IMR-90 (cell line): ENCODE data around the gene CAPN7. TPM values are rescaled to one million over a fixed set of nuclear protein-coding genes. Genes with fewer than 3 reads are reported as not detected.

Source experiments
- ATAC-seq: fragments of 200-7000 bp; cut with Tn5 transposase; 2 replicates; pipeline ENCODE4 v1.9.1; 2020; ENCODE audit warnings: low read depth, mild to moderate bottlenecking, moderate library complexity
- BruUV-seq: library from RNA; stranded (reverse); fragments of 400-500 nt; replicated peaks from 2 replicates; lab custom pipeline; 2021; lab: Mats Ljungman, UMichigan
- CTCF ChIA-PET: fragments of 300-600 bp; formaldehyde crosslinking; extraction: SDS; loops from one replicate; lab custom pipeline; 2021; ENCODE audit warnings: antibody characterized with exemption; lab: Yijun Ruan, JAX
- POLR2A ChIA-PET: fragments of 300-600 bp; sonication (Branson Sonifier 250); formaldehyde crosslinking; loops from one replicate; lab custom pipeline; 2022; ENCODE audit warnings: antibody characterized with exemption; ENCODE audit not compliant: unreplicated experiment; lab: Charles Lee
- DNase-seq: peaks from one replicate; pipeline ENCODE4 v3.0.0; 2013
- H2AFZ ChIP-seq: replicated peaks from 2 replicates; pipeline ENCODE3; 2013; ENCODE audit warnings: low read length, mild to moderate bottlenecking; ENCODE audit not compliant: poor library complexity
- H2AK5ac ChIP-seq: 2 replicates; pipeline ENCODE4 v1.6.1; 2013; ENCODE audit warnings: low read depth, low read length, inconsistent platforms
- H2AK9ac ChIP-seq: replicated peaks from 2 replicates; pipeline ENCODE3; 2013; ENCODE audit warnings: mild to moderate bottlenecking, low read depth, low read length, moderate library complexity; ENCODE audit not compliant: poor library complexity
- H2BK120ac ChIP-seq: 2 replicates; pipeline ENCODE4 v1.6.1; 2013; ENCODE audit warnings: low read depth, low read length, inconsistent platforms
- H2BK15ac ChIP-seq: 3 replicates; pipeline ENCODE4 v1.6.1; 2013; ENCODE audit warnings: low read depth, low read length, inconsistent platforms
- H2BK20ac ChIP-seq: 2 replicates; pipeline ENCODE4 v1.6.1; 2013; ENCODE audit warnings: low read depth, mild to moderate bottlenecking, inconsistent platforms, low read length, moderate library complexity
- H2BK5ac ChIP-seq: 2 replicates; pipeline ENCODE4 v1.6.1; 2013; ENCODE audit warnings: mild to moderate bottlenecking, low read depth, low read length, inconsistent platforms; ENCODE audit not compliant: poor library complexity, severe bottlenecking
- H3K14ac ChIP-seq: replicated peaks from 2 replicates; pipeline ENCODE4 v1.6.1; 2013; ENCODE audit warnings: low read depth, low read length, inconsistent platforms
- H3K18ac ChIP-seq: 2 replicates; pipeline ENCODE4 v1.6.1; 2013; ENCODE audit warnings: low read depth, low read length, control low read depth
- H3K23ac ChIP-seq: 2 replicates; pipeline ENCODE4 v1.6.1; 2013; ENCODE audit warnings: low read depth, low read length, inconsistent platforms
- H3K27ac ChIP-seq: 2 replicates; pipeline ENCODE4 v1.5.1; 2013; ENCODE audit warnings: mild to moderate bottlenecking, control low read depth, low read length; ENCODE audit not compliant: insufficient read depth
- H3K27me3 ChIP-seq: 2 replicates; pipeline ENCODE4 v1.6.1; 2013; ENCODE audit warnings: low read length; ENCODE audit not compliant: control insufficient read depth, insufficient read depth
- H3K36me3 ChIP-seq: 2 replicates; pipeline ENCODE4 v1.6.1; 2013; ENCODE audit warnings: low read length, mixed read lengths; ENCODE audit not compliant: control insufficient read depth, insufficient read depth
- H3K4ac ChIP-seq: 2 replicates; pipeline ENCODE4 v1.6.1; 2013; ENCODE audit warnings: low read depth, low read length, inconsistent platforms
- H3K4me1 ChIP-seq: 2 replicates; pipeline ENCODE4 v1.6.1; 2013; ENCODE audit warnings: low read length, mixed read lengths; ENCODE audit not compliant: control insufficient read depth, insufficient read depth
- H3K4me2 ChIP-seq: 2 replicates; pipeline ENCODE4 v1.6.1; 2013; ENCODE audit warnings: low read depth, mild to moderate bottlenecking, control low read depth, low read length, moderate library complexity
- H3K4me3 ChIP-seq: 2 replicates; pipeline ENCODE4 v1.5.1; 2013; ENCODE audit warnings: low read depth, mild to moderate bottlenecking, control low read depth, low read length, moderate library complexity; ENCODE audit not compliant: insufficient read depth
- H3K56ac ChIP-seq: 2 replicates; pipeline ENCODE4 v1.6.1; 2013; ENCODE audit warnings: low read length, inconsistent platforms; ENCODE audit not compliant: insufficient read depth; ENCODE audit errors: extremely low read depth
- H3K79me1 ChIP-seq, 2 experiments: 2 replicates each; pipeline ENCODE4 v1.6.1; 2013; ENCODE audit warnings: low read length in 2 of 2, inconsistent platforms in 1 of 2, low read depth in 1 of 2
- H3K9ac ChIP-seq: 2 replicates; pipeline ENCODE4 v1.6.1; 2013; ENCODE audit warnings: low read depth, low read length, control low read depth
- H3K9me1 ChIP-seq: 2 replicates; pipeline ENCODE4 v1.6.1; 2013; ENCODE audit warnings: low read length, inconsistent platforms; ENCODE audit not compliant: insufficient read depth
- H3K9me3 ChIP-seq: 2 replicates; pipeline ENCODE4 v1.6.1; 2013; ENCODE audit warnings: low read length; ENCODE audit not compliant: control insufficient read depth, insufficient read depth
- H4K20me1 ChIP-seq: 2 replicates; pipeline ENCODE4 v1.6.1; 2013; ENCODE audit warnings: low read length, inconsistent platforms; ENCODE audit not compliant: insufficient read depth
- H4K5ac ChIP-seq: 2 replicates; pipeline ENCODE4 v1.6.1; 2013; ENCODE audit warnings: mild to moderate bottlenecking, low read depth, low read length, control low read depth
- H4K8ac ChIP-seq, 2 experiments: 2 replicates each; pipeline ENCODE4 v1.6.1; 2013; ENCODE audit warnings: low read depth in 2 of 2, low read length in 2 of 2, control low read depth in 1 of 2, inconsistent platforms in 1 of 2
- H4K91ac ChIP-seq: 2 replicates; pipeline ENCODE4 v1.6.1; 2013; ENCODE audit warnings: low read depth, low read length, inconsistent platforms; ENCODE audit not compliant: insufficient read depth
- BHLHE40 ChIP-seq: fragments of 150-350 bp; IDR thresholded peaks from 2 replicates; pipeline ENCODE4 v1.6.1; 2016; ENCODE audit warnings: mild to moderate bottlenecking, low read depth, low read length
- CEBPB ChIP-seq: IDR thresholded peaks from 2 replicates; pipeline ENCODE4 v1.6.1; 2012; ENCODE audit warnings: low read depth, low read length, improper control_type of control experiment
- CHD1 ChIP-seq: IDR thresholded peaks from 2 replicates; pipeline ENCODE4 v1.6.1; 2012; ENCODE audit warnings: low read depth, low read length, improper control_type of control experiment
- CTCF ChIP-seq: conservative IDR thresholded peaks from 2 replicates; pipeline ENCODE4 v1.5.1; 2012; ENCODE audit warnings: mild to moderate bottlenecking, low read depth, low read length, improper control_type of control experiment
- ELK1 ChIP-seq: fragments of 150-350 bp; IDR thresholded peaks from 2 replicates; pipeline ENCODE4 v1.6.1; 2016; ENCODE audit warnings: low read depth, mild to moderate bottlenecking, low read length, moderate library complexity, borderline replicate concordance
- FOS ChIP-seq: fragments of 150-350 bp; IDR thresholded peaks from 2 replicates; pipeline ENCODE4 v1.6.1; 2016; ENCODE audit warnings: low read depth, low read length
- MAFK ChIP-seq: IDR thresholded peaks from 2 replicates; pipeline ENCODE4 v1.6.1; 2012; ENCODE audit warnings: low read depth, low read length, improper control_type of control experiment
- MAZ ChIP-seq: IDR thresholded peaks from 2 replicates; pipeline ENCODE4 v1.6.1; 2012; ENCODE audit warnings: low read depth, mild to moderate bottlenecking, low read length, improper control_type of control experiment, moderate library complexity, borderline replicate concordance
- NFE2L2 ChIP-seq: fragments of 150-350 bp; IDR thresholded peaks from 2 replicates; pipeline ENCODE4 v1.6.1; 2016; ENCODE audit warnings: low read depth, mild to moderate bottlenecking, low read length
- POLR2A ChIP-seq: IDR thresholded peaks from 2 replicates; pipeline ENCODE4 v1.6.1; 2012; ENCODE audit warnings: mild to moderate bottlenecking, low read depth, low read length
- RAD21 ChIP-seq: IDR thresholded peaks from 2 replicates; pipeline ENCODE4 v1.6.1; 2012; ENCODE audit warnings: low read length, improper control_type of control experiment
- RCOR1 ChIP-seq: IDR thresholded peaks from 2 replicates; pipeline ENCODE4 v1.6.1; 2012; ENCODE audit warnings: mild to moderate bottlenecking, low read length, improper control_type of control experiment; ENCODE audit not compliant: insufficient replicate concordance
- RFX5 ChIP-seq: IDR thresholded peaks from 2 replicates; pipeline ENCODE4 v1.8.0; 2012; ENCODE audit warnings: low read depth, mild to moderate bottlenecking, low read length, moderate library complexity
- SMC3 ChIP-seq: fragments of 150-350 bp; IDR thresholded peaks from 2 replicates; pipeline ENCODE4 v1.6.1; 2016; ENCODE audit warnings: low read depth, mild to moderate bottlenecking, antibody characterized with exemption, low read length, moderate library complexity
- WGBS, 2 experiments: methylation state at CpG; one replicate each; pipeline versions ENCODE4 v1.1.5 to v1.1.7; 2013; ENCODE audit warnings: missing lambda C conversion rate in 2 of 2; ENCODE audit not compliant: insufficient read length in 1 of 2; ENCODE audit errors: extremely low coverage in 2 of 2; 5-methylcytosine and 5-hydroxymethylcytosine counted together
- dilution Hi-C: fragments of 300-500 bp; cut with HindIII; formaldehyde crosslinking; loops from one replicate; pipeline ENCODE4 v1.14.3; 2018; ENCODE audit warnings: low sequenced_read_pairs; ENCODE audit not compliant: unreplicated experiment
- in situ Hi-C: fragments of 300-500 bp; cut with MboI; formaldehyde crosslinking; loops from 3 replicates; pipeline ENCODE4 v1.14.3; 2019; ENCODE audit warnings: low sequenced_read_pairs, inconsistent platforms, mixed read lengths
- intact Hi-C: fragments of 100-400 bp; cut with micrococcal nuclease; formaldehyde crosslinking; loops from 2 replicates; pipeline ENCODE4 v1.10.0; 2022
- polyA plus RNA-seq, 3 experiments: library from polyadenylated mRNA; depleted of rRNA; stranded (reverse); fragments of >200 nt; gene quantifications; 2 replicates each; pipeline ENCODE4 v1.2.3, GENCODE V29; 2012; ENCODE audit warnings: low replicate concordance in 1 of 3
- total RNA-seq: library from RNA; depleted of rRNA; stranded (reverse); fragments of >200 nt; gene quantifications from 2 replicates; pipeline ENCODE4 v1.2.3, GENCODE V29; 2012

CAPN7 gene
- total and polyA plus RNA-seq, 2 of the 4 experiments (the other 2 are of a cell fraction), result 14.5 to 21.3 TPM

GRCh38 chr3:15290736-15291135, 84.7 kb downstream of the CAPN7 start:
- H2AK5ac ChIP-seq, result no peak overlapping the region
- H3K18ac ChIP-seq, result no peak overlapping the region
- no peak overlapping the region for H3K14ac ChIP-seq
- TF ChIP-seq RFX5 (no peak), RAD21 (no peak), MAZ (no peak), CTCF (no peak), NFE2L2 (no peak), RCOR1 (no peak), CEBPB (no peak), FOS (no peak), CHD1 (no peak), ELK1 (no peak), SMC3 (no peak), BHLHE40 (no peak), POLR2A (no peak), MAFK (no peak)
- ATAC-seq, result no peak
- intact Hi-C loops (no loop called here), in situ Hi-C loops (no loop called here), dilution Hi-C loops (no loop called here)
- no peak for DNase-seq
- H3K4me2 ChIP-seq, result no peak overlapping the region
- H4K20me1 ChIP-seq, result no peaks in the 10 kb centered on the region
- H3K9me3 ChIP-seq, result no peaks in the 10 kb centered on the region
- H2BK15ac ChIP-seq, result no peak overlapping the region
- H2BK120ac ChIP-seq, result no peak overlapping the region
- ChIA-PET CTCF (no interaction called here), POLR2A (no interaction called here)
- H3K79me1 ChIP-seq, result peaks cover 0 to 3% of the 10 kb centered on the region in 2 experiments; a peak in 1 of 4 replicates
- peaks cover 9% of the 10 kb centered on the region for H3K4me1 ChIP-seq
- no peak overlapping the region for H2AFZ ChIP-seq
- H3K56ac ChIP-seq, result no peak overlapping the region
- no peak overlapping the region for H4K5ac ChIP-seq
- no peak overlapping the region for H3K23ac ChIP-seq
- H2AK9ac ChIP-seq, result no peak overlapping the region
- no TSS peak for BruUV-seq
- no peak overlapping the region for H3K4ac ChIP-seq
- no peak overlapping the region for H3K4me3 ChIP-seq
- no peak overlapping the region for H4K8ac ChIP-seq
- H3K27me3 ChIP-seq, result no peaks in the 10 kb centered on the region
- no peak overlapping the region for H2BK20ac ChIP-seq
- H3K27ac ChIP-seq, result no peak overlapping the region
- H3K36me3 ChIP-seq, result no peaks in the 10 kb centered on the region
- no peak overlapping the region for H2BK5ac ChIP-seq
- no peaks in the 10 kb centered on the region for H3K9me1 ChIP-seq
- WGBS, 2 experiments, result no CpG with 5 or more reads among the region's 3 CpGs
- H3K9ac ChIP-seq, result no peak overlapping the region
- no peak overlapping the region for H4K91ac ChIP-seq
